ENCODE data around the gene COPS7A. TPM values are rescaled to one million over a fixed set of nuclear protein-coding genes. Genes with fewer than 3 reads are reported as not detected.

COPS7A gene
- total and polyA plus RNA-seq, 11 donors = 54.1 to 108 (median 82.6) TPM

DNA sequence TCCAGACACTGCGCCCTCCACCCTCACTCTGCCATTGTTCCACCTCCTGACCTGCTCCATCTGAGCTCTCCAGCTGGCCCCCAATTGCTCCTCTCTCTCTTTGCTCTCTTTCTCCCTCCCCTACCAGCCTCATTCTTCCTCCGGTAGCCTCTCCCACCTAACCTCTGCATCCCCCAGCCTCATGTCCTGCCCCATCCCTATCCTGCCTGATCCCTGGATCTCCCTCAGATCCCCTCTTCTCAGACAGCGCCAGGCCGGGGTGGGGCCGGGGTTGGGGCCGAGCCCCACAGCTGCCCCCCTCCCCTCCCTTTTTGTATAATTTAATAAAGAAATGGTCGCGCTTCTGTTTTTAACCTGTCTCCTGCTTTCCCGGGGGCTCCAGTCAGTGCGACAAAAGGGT, 46.8 kb downstream of the COPS7A start:
- Histone ChIP-seq H3K27me3 (peaks cover 0 to 30% (median 0%) of the 10 kb centered on the region in 9 donors), H3K4me1 (peaks cover under 1 to 68% (median 21%) of the 10 kb centered on the region in 12 donors), H3K36me3 (peaks cover 0 to 20% (median 6%) of the 10 kb centered on the region in 9 donors), H3K4me3 (no peak overlapping the region), H3K9me3 (no peaks in the 10 kb centered on the region), H3K27ac (peak overlapping the region in 2 of 12 donors; percentile 49 to 93)
- ATAC-seq = no peak
- intact Hi-C loops (cut with DNase I) = loop anchor here in 2 of 10 donors (10.0 kb wide), 2 partner anchors 54 to 156 kb away; partner anchors contain the start of genes GPR162 (in 1 of the 2) and P3H3 (in 1 of the 2)
- no peak for DNase-seq
- TF ChIP-seq POLR2A (IDR thresholded peaks at IDR 0.05) (no peak), CTCF (IDR thresholded peaks at IDR 0.05) (no peak)
- WGBS, 4 donors = 85 to 91% (median 87%) methylated on average over 10 of the region's 10 CpGs

DNA sequence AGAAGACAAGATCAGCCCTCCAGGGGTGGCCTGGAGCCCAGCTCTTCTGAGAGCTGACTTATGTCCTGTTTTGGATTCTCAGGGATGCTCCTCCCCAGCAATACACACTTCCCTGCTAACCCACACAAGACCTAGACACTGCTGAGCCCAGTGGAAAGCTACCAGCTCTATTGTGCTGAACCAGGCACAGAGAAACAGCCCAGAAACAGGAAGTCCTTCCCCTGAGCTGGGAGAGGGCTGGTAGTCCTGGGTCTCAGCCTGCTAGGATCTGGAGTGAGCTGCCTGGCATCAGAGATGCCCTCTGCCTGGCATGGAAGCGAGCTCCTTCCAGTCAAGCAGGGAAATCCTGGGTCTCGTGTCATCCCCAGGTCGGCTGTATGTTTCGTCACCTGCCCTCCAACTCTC, 47.2 kb downstream of the COPS7A start:
- intact Hi-C loops (cut with DNase I) = loop anchor here in 2 of 10 donors (10.0 kb wide), 2 partner anchors 54 to 156 kb away; partner anchors contain the start of genes GPR162 (in 1 of the 2) and P3H3 (in 1 of the 2)
- no peak for DNase-seq
- Histone ChIP-seq H3K9me3 (no peaks in the 10 kb centered on the region), H3K36me3 (peaks cover 0 to 20% (median 6%) of the 10 kb centered on the region in 9 donors), H3K27me3 (peaks cover 0 to 27% (median 0%) of the 10 kb centered on the region in 9 donors), H3K4me1 (peaks cover 0 to 65% (median 18%) of the 10 kb centered on the region in 12 donors), H3K4me3 (no peak overlapping the region), H3K27ac (peak overlapping the region in 4 of 12 donors; percentile 13 to 93 (median 39))
- WGBS, 4 donors = 81 to 91% (median 84%) methylated on average over 4 of the region's 4 CpGs
- ATAC-seq = peak in 2 of 4 donors; percentile 3 to 18
- TF ChIP-seq CTCF (IDR thresholded peaks at IDR 0.05) (no peak), POLR2A (IDR thresholded peaks at IDR 0.05) (no peak)

GRCh38 chr12:6771509-6772330, 47.9 kb downstream of the COPS7A start:
- no peak for TF ChIP-seq CTCF (IDR thresholded peaks at IDR 0.05)
- TF ChIP-seq POLR2A (IDR thresholded peaks at IDR 0.05) = no peak
- Histone ChIP-seq H3K4me1 (peaks cover 0 to 65% (median 18%) of the 10 kb centered on the region in 12 donors), H3K27me3 (peaks cover 0 to 27% (median 0%) of the 10 kb centered on the region in 9 donors), H3K4me3 (peak overlapping the region in 1 of 12 donors; percentile 50), H3K27ac (peak overlapping the region in 4 of 12 donors; percentile 13 to 93 (median 39)), H3K9me3 (no peaks in the 10 kb centered on the region), H3K36me3 (peaks cover 0 to 20% (median 6%) of the 10 kb centered on the region in 9 donors)
- DNase-seq (no peak), ATAC-seq (peak in 1 of 4 donors; percentile 15)
- intact Hi-C loops (cut with DNase I) = loop anchor here in 2 of 10 donors (10.0 kb wide), 2 partner anchors 53 to 157 kb away; partner anchors contain the start of genes GPR162 (in 1 of the 2) and P3H3 (in 1 of the 2)
- WGBS, 4 donors = 82 to 87% (median 84%) methylated on average over 12 of the region's 12 CpGs

GRCh38 chr12:6772331-6772695, 48.5 kb downstream of the COPS7A start, which contains the start of gene LAG3:
Gene LAG3 (plus strand): TSS chr12:6772520. CDS start chr12:6772853, 333 bp downstream.
- TF ChIP-seq POLR2A (IDR thresholded peaks at IDR 0.05) (no peak), CTCF (IDR thresholded peaks at IDR 0.05) (no peak)
- Histone ChIP-seq H3K36me3 (peaks cover 0 to 20% (median 6%) of the 10 kb centered on the region in 9 donors), H3K4me1 (peaks cover 0 to 65% (median 18%) of the 10 kb centered on the region in 12 donors), H3K9me3 (no peaks in the 10 kb centered on the region), H3K4me3 (peak within 1 kb of the TSS in 4 of 12 donors; percentile 8 to 50 (median 30)), H3K27me3 (peaks cover 0 to 27% (median 0%) of the 10 kb centered on the region in 9 donors), H3K27ac (peak within 1 kb of the TSS in 4 of 12 donors; percentile 13 to 93 (median 44))
- 56 to 77% (median 70%) methylated on average over 15 of the region's 15 CpGs for WGBS, 4 donors
- intact Hi-C loops (cut with DNase I) = loop anchor here in 2 of 10 donors (10.0 kb wide), 2 partner anchors 52 to 158 kb away; partner anchors contain the start of genes GPR162 (in 1 of the 2) and P3H3 (in 1 of the 2)
- peak in 1 of 5 donors; percentile 28 for DNase-seq
- peak in 1 of 4 donors; percentile 6 for ATAC-seq

Data from heart left ventricle (tissue), 16 donors.